Fibroblast of lung (primary cell): ENCODE measurements around the gene PDS5B.

ENCODE experiments used
- EZH2 ChIP-seq: IDR thresholded peaks from 2 replicates; pipeline ENCODE4 v1.5.1; 2012; ENCODE audit warnings: low read length, control low read depth, mild to moderate bottlenecking; ENCODE audit errors: missing control alignments
- TF ChIP-seq, protein P1 (sequence below), 2 donors: IDR thresholded peaks in 1 of 2; conservative IDR thresholded peaks in 1 of 2; 1 replicate in 1 of 2; 2 replicates in 1 of 2; pipeline ENCODE4 v1.5.1; 2011 to 2012; ENCODE audit warnings: low read length in 2 of 2, control low read depth in 1 of 2, inconsistent platforms in 1 of 2, low read depth in 1 of 2, mild to moderate bottlenecking in 1 of 2

DNA sequence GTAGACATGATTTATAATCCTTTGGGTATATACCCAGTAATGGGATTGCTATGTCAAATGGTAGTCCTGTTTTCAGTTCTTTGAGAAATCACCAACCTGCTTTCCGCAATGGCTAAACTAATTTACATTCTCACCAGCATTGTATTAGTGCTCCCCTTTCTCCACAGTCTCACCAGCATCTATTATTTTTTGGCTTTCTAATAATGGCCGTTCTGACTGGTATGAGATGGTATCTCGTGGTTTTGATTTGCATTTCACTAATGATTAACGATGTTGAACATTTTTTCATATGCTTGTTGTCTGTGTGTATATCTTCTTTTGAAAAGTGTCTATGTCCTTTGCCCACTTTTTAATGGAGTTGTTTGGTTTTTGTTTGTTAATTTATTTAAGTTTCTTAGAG lies 165.1 kb downstream of the PDS5B start:
- TF ChIP-seq, protein P1, sequence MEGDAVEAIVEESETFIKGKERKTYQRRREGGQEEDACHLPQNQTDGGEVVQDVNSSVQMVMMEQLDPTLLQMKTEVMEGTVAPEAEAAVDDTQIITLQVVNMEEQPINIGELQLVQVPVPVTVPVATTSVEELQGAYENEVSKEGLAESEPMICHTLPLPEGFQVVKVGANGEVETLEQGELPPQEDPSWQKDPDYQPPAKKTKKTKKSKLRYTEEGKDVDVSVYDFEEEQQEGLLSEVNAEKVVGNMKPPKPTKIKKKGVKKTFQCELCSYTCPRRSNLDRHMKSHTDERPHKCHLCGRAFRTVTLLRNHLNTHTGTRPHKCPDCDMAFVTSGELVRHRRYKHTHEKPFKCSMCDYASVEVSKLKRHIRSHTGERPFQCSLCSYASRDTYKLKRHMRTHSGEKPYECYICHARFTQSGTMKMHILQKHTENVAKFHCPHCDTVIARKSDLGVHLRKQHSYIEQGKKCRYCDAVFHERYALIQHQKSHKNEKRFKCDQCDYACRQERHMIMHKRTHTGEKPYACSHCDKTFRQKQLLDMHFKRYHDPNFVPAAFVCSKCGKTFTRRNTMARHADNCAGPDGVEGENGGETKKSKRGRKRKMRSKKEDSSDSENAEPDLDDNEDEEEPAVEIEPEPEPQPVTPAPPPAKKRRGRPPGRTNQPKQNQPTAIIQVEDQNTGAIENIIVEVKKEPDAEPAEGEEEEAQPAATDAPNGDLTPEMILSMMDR (conservative IDR thresholded peaks at IDR 0.05 in 1 of 2, IDR thresholded peaks at IDR 0.05 in 1 of 2; ENCODE audit: low read depth in 1 of 2, low read length in 2 of 2), result no peak
- no peak for TF ChIP-seq EZH2
